ENCODE measurements around the gene MAPK12.

DNA sequence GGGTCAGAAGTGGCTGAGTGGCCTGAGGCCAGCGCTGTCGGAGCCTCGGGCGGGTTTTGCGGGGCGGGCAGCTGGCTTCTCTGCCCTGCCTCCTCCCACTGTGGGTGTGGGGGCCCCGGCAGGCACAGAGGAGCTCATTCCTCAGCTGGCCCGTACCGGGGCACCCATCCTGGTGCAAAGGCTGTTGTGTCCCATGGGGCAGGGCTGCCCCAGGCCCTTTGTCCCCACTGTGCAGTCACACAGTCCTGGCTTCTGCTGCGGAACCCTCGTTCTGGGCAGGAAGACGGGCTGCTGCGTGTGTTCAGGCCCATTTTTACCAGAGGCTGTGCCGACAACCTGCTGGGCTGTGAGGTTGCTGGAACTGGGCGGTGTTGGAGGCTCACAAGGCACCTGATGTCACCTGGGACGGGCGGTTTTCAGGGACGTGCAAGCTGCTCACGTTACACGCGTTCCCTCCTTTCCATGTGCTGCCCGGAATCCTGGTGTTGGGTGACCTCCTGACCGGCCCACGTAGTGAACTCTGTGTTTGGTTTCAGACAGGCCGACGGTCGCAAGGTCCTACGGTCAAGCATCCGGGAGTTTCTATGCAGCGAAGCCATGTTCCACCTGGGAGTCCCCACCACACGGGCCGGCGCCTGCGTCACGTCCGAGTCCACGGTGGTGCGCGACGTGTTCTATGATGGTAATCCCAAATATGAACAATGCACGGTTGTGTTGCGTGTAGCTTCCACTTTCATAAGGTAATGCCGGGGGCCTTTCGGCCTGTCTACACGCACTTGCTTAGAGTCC is 55.5 kb downstream of the MAPK12 start:
- TF ChIP-seq POLR2AphosphoS5 (IDR thresholded peaks at IDR 0.05) (no peak), POLR2A (IDR thresholded peaks at IDR 0.05) (no peak)
- TF ChIP-seq, protein P1, sequence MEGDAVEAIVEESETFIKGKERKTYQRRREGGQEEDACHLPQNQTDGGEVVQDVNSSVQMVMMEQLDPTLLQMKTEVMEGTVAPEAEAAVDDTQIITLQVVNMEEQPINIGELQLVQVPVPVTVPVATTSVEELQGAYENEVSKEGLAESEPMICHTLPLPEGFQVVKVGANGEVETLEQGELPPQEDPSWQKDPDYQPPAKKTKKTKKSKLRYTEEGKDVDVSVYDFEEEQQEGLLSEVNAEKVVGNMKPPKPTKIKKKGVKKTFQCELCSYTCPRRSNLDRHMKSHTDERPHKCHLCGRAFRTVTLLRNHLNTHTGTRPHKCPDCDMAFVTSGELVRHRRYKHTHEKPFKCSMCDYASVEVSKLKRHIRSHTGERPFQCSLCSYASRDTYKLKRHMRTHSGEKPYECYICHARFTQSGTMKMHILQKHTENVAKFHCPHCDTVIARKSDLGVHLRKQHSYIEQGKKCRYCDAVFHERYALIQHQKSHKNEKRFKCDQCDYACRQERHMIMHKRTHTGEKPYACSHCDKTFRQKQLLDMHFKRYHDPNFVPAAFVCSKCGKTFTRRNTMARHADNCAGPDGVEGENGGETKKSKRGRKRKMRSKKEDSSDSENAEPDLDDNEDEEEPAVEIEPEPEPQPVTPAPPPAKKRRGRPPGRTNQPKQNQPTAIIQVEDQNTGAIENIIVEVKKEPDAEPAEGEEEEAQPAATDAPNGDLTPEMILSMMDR (IDR thresholded peaks at IDR 0.05), result no peak

Measured in breast epithelium (tissue), 3 donors.